H1 (cell line): ENCODE measurements around the gene DGKH. TPM values are rescaled to one million over a fixed set of nuclear protein-coding genes. Genes with fewer than 3 reads are reported as not detected.

Experiments
- CTCF ChIA-PET: fragments of 300-600 bp; sonication (Branson Sonifier 250); formaldehyde crosslinking; loops from one replicate; lab custom pipeline; 2021; ENCODE audit not compliant: partially characterized antibody; lab: Charles Lee
- POLR2A ChIA-PET: fragments of 300-600 bp; sonication (Branson Sonifier 250); formaldehyde crosslinking; loops from one replicate; lab custom pipeline; 2021; ENCODE audit warnings: inconsistent platforms; ENCODE audit not compliant: partially characterized antibody; lab: Charles Lee
- DNase-seq, 2 experiments: peaks; one replicate each; pipeline versions ENCODE4 v3.0.0 to v3.0.0-alpha.2; 2010 to 2022; ENCODE audit warnings: low spot score in 2 of 2, low read depth in 1 of 2, mixed read lengths in 1 of 2
- FAIRE-seq: peaks from 2 replicates; lab custom pipeline; 2011; peaks lifted over from hg19 to GRCh38; lab: Jason Lieb, UNC
- H2AFZ ChIP-seq: 2 replicates; pipeline ENCODE4 v1.8.1; 2012; ENCODE audit warnings: low read length, inconsistent platforms
- H2AK5ac ChIP-seq: 2 replicates; pipeline ENCODE4 v1.6.1; 2013; ENCODE audit warnings: low read depth, low read length
- H2BK120ac ChIP-seq: replicated peaks from 2 replicates; pipeline ENCODE3; 2013; ENCODE audit warnings: low read depth, low read length, inconsistent platforms
- H2BK12ac ChIP-seq: 2 replicates; pipeline ENCODE4 v1.6.1; 2013; ENCODE audit warnings: low read depth, low read length
- H2BK15ac ChIP-seq: 2 replicates; pipeline ENCODE4 v1.6.1; 2013; ENCODE audit warnings: low read length
- H2BK20ac ChIP-seq: 2 replicates; pipeline ENCODE4 v1.6.1; 2013; ENCODE audit warnings: low read length
- H2BK5ac ChIP-seq: 2 replicates; pipeline ENCODE4 v1.6.1; 2013; ENCODE audit warnings: low read depth, low read length
- H3K14ac ChIP-seq: 2 replicates; pipeline ENCODE4 v1.6.1; 2013; ENCODE audit warnings: inconsistent platforms; ENCODE audit not compliant: insufficient read length
- H3K18ac ChIP-seq: 2 replicates; pipeline ENCODE4 v1.6.1; 2013; ENCODE audit warnings: low read length; ENCODE audit errors: extremely low read depth
- H3K23ac ChIP-seq: 2 replicates; pipeline ENCODE4 v1.6.1; 2013; ENCODE audit warnings: inconsistent platforms; ENCODE audit not compliant: insufficient read length
- H3K23me2 ChIP-seq: 2 replicates; pipeline ENCODE4 v1.6.1; 2013; ENCODE audit warnings: low read depth, low read length
- H3K27ac ChIP-seq: 2 replicates; pipeline ENCODE4 v1.6.1; 2011; ENCODE audit warnings: low read depth, low read length, inconsistent platforms
- H3K27me3 ChIP-seq, 4 experiments: replicated peaks in 1 of 4; 1 replicate in 1 of 4; 2 replicates in 3 of 4; pipeline versions ENCODE4 v1.6.1 to v1.8.1; 2011 to 2013; ENCODE audit warnings: low read length in 3 of 4, mild to moderate bottlenecking in 3 of 4, inconsistent platforms in 2 of 4, mixed read lengths in 2 of 4, moderate library complexity in 1 of 4; ENCODE audit not compliant: control insufficient read depth in 3 of 4, insufficient read depth in 3 of 4; ENCODE audit errors: extremely low read depth in 1 of 4
- H3K36me3 ChIP-seq, 4 experiments: 2 replicates each; pipeline versions ENCODE4 v1.6.1 to v1.8.1; 2011 to 2013; ENCODE audit warnings: mild to moderate bottlenecking in 4 of 4, low read length in 3 of 4, moderate library complexity in 2 of 4, control low read depth in 1 of 4, inconsistent platforms in 1 of 4; ENCODE audit not compliant: insufficient read depth in 4 of 4, control insufficient read depth in 2 of 4
- H3K4ac ChIP-seq: replicated peaks from 2 replicates; pipeline ENCODE3; 2013; ENCODE audit warnings: low read length, low read depth, mixed read lengths, inconsistent platforms; ENCODE audit not compliant: insufficient read length
- H3K4me1 ChIP-seq, 4 experiments: replicated peaks in 1 of 4; 1 replicate in 1 of 4; 2 replicates in 3 of 4; pipeline versions ENCODE4 v1.6.1 to v1.8.1; 2011 to 2013; ENCODE audit warnings: low read length in 3 of 4, inconsistent platforms in 2 of 4, mixed read lengths in 1 of 4; ENCODE audit not compliant: insufficient read depth in 4 of 4, control insufficient read depth in 3 of 4
- H3K4me2 ChIP-seq, 2 experiments: 2 replicates each; pipeline versions ENCODE4 v1.6.1 to v1.8.1; 2011 to 2013; ENCODE audit warnings: low read depth in 2 of 2, low read length in 2 of 2, control low read depth in 1 of 2, inconsistent platforms in 1 of 2, mild to moderate bottlenecking in 1 of 2; ENCODE audit not compliant: insufficient read depth in 1 of 2
- H3K4me3 ChIP-seq, 4 experiments: fragments of 200-600, 300-600 bp in 1 of 4; sonication (generic), shearing (Covaris generic), sonication (Bioruptor Twin) in 1 of 4; 2 replicates each; pipeline versions ENCODE4 v1.5.1 to v1.8.1; 2011 to 2016; ENCODE audit warnings: low read length in 4 of 4, low read depth in 3 of 4, control low read depth in 2 of 4, inconsistent platforms in 2 of 4, mild to moderate bottlenecking in 2 of 4, mixed read lengths in 1 of 4, moderate library complexity in 1 of 4; ENCODE audit not compliant: insufficient read depth in 2 of 4; ENCODE audit errors: extremely low read depth in 1 of 4
- H3K56ac ChIP-seq: replicated peaks from 2 replicates; pipeline ENCODE3; 2013; ENCODE audit warnings: low read depth, mild to moderate bottlenecking, mixed read lengths, low read length, inconsistent platforms; ENCODE audit not compliant: insufficient read length
- H3K79me1 ChIP-seq: 2 replicates; pipeline ENCODE4 v1.6.1; 2013; ENCODE audit warnings: low read depth, low read length, control low read depth
- H3K79me2 ChIP-seq, 2 experiments: 2 replicates each; pipeline versions ENCODE4 v1.6.1 to v1.8.1; 2012 to 2013; ENCODE audit warnings: low read length in 2 of 2, mild to moderate bottlenecking in 2 of 2, inconsistent platforms in 1 of 2; ENCODE audit not compliant: insufficient read depth in 2 of 2, control insufficient read depth in 1 of 2
- H3K9ac ChIP-seq, 4 experiments: replicated peaks in 1 of 4; 1 replicate in 1 of 4; 2 replicates in 3 of 4; pipeline versions ENCODE4 v1.6.1 to v1.8.1; 2011 to 2013; ENCODE audit warnings: low read depth in 3 of 4, low read length in 3 of 4, control low read depth in 2 of 4, mild to moderate bottlenecking in 2 of 4, moderate library complexity in 2 of 4, inconsistent platforms in 1 of 4; ENCODE audit errors: extremely low read depth in 1 of 4
- H3K9me3 ChIP-seq, 2 experiments: 2 replicates each; pipeline versions ENCODE4 v1.6.1 to v1.8.1; 2012 to 2013; ENCODE audit warnings: mild to moderate bottlenecking in 2 of 2, moderate library complexity in 2 of 2, control low read depth in 1 of 2, inconsistent platforms in 1 of 2, low read depth in 1 of 2, low read length in 1 of 2, mixed read lengths in 1 of 2; ENCODE audit not compliant: insufficient read depth in 2 of 2
- H4K20me1 ChIP-seq, 2 experiments: replicated peaks in 1 of 2; 2 replicates each; pipeline versions ENCODE3 to v1.8.1; 2011 to 2013; ENCODE audit warnings: inconsistent platforms in 2 of 2, low read length in 2 of 2, mild to moderate bottlenecking in 1 of 2; ENCODE audit not compliant: insufficient read depth in 2 of 2, control insufficient read depth in 1 of 2
- H4K5ac ChIP-seq: 2 replicates; pipeline ENCODE4 v1.6.1; 2013; ENCODE audit warnings: low read length, low read depth, mixed read lengths, inconsistent platforms; ENCODE audit not compliant: insufficient read length
- H4K8ac ChIP-seq: 2 replicates; pipeline ENCODE4 v1.8.0; 2013; ENCODE audit warnings: mild to moderate bottlenecking, moderate library complexity, low read length, inconsistent platforms; ENCODE audit not compliant: insufficient read depth; ENCODE audit errors: extremely low read depth
- H4K91ac ChIP-seq: replicated peaks from 2 replicates; pipeline ENCODE3; 2013; ENCODE audit warnings: low read length, mixed read lengths, inconsistent platforms; ENCODE audit not compliant: insufficient read length
- polyA plus RNA-seq, 7 experiments: library from polyadenylated mRNA; depleted of rRNA in 3 of 7; stranded (reverse) in 5 of 7; unstranded in 2 of 7; fragments of >200 nt in 5 of 7; fragments of 200-250 nt in 2 of 7; gene quantifications; 1 replicate in 5 of 7; 2 replicates in 1 of 7; 4 replicates in 1 of 7; pipeline versions ENCODE4 v1.2.1 to v1.2.3, GENCODE V29; 2011 to 2013; ENCODE audit warnings: missing spikeins in 2 of 7, mixed read lengths in 2 of 7
- total RNA-seq: library from RNA; stranded (reverse); fragmentation: NEBNext Ultra II Directional; extraction: Animal tissue kit (Norgen Biotek cat#: 25700); gene quantifications from 2 replicates; pipeline ENCODE4 v1.2.1, GENCODE V29; 2021
- TF ChIP-seq, protein P1 (sequence below): fragments of 300-600 bp; sonication (generic); IDR thresholded peaks from 2 replicates; pipeline ENCODE4 v1.7.1; 2012; ENCODE audit warnings: low read length, moderate library complexity, mild to moderate bottlenecking, inconsistent platforms; ENCODE audit not compliant: insufficient replicate concordance

DGKH gene
- total and polyA plus RNA-seq, 2 of the 8 experiments (the other 6 are each of a cell fraction or from before 2014, with no cell fraction given), result 2.1 to 7.9 TPM

- H2BK120ac ChIP-seq, result no peak overlapping the region
- H3K4me2 ChIP-seq, result no peak overlapping the region
- no peak overlapping the region for H3K4me3 ChIP-seq
- no peak overlapping the region for H2BK5ac ChIP-seq
- no peak overlapping the region for H4K5ac ChIP-seq
- no peak overlapping the region for H2BK15ac ChIP-seq
- no peak overlapping the region for H4K8ac ChIP-seq
- H3K9ac ChIP-seq, result no peak overlapping the region
- FAIRE-seq (no peak), DNase-seq (no peak)
- no peak overlapping the region for H3K18ac ChIP-seq
- H3K79me2 ChIP-seq, result no peaks in the 10 kb centered on the region
- H3K27ac ChIP-seq, result no peak overlapping the region
- no peak overlapping the region for H2BK20ac ChIP-seq
- H3K56ac ChIP-seq, result no peak overlapping the region
- H3K36me3 ChIP-seq, result peaks cover 0 to 3% (median 2%) of the 10 kb centered on the region in 4 experiments; a peak in 2 of 8 replicates
- H3K79me1 ChIP-seq, result no peaks in the 10 kb centered on the region; the same call in 1 of the 2 replicates
- no peaks in the 10 kb centered on the region for H3K27me3 ChIP-seq
- no peak overlapping the region for H4K91ac ChIP-seq
- ChIA-PET CTCF (interaction anchor here (0.9 to 1.4 kb wide), 3 partner anchors 9 to 47 kb away, joined by 3 to 5 read pairs (median 4); no protein-coding TSS in a partner anchor), POLR2A (no interaction called here)
- H3K23me2 ChIP-seq, result no peaks in the 10 kb centered on the region; the same call in 1 of the 2 replicates
- H4K20me1 ChIP-seq, result no peaks in the 10 kb centered on the region
- no peak overlapping the region for H3K14ac ChIP-seq
- H3K4ac ChIP-seq, result no peak overlapping the region
- H2AFZ ChIP-seq, result no peak overlapping the region
- H2AK5ac ChIP-seq, result no peak overlapping the region
- H3K9me3 ChIP-seq, result no peaks in the 10 kb centered on the region
- no peak overlapping the region for H2BK12ac ChIP-seq
- no peak overlapping the region for H3K23ac ChIP-seq
- no peaks in the 10 kb centered on the region for H3K4me1 ChIP-seq
- TF ChIP-seq, protein P1, sequence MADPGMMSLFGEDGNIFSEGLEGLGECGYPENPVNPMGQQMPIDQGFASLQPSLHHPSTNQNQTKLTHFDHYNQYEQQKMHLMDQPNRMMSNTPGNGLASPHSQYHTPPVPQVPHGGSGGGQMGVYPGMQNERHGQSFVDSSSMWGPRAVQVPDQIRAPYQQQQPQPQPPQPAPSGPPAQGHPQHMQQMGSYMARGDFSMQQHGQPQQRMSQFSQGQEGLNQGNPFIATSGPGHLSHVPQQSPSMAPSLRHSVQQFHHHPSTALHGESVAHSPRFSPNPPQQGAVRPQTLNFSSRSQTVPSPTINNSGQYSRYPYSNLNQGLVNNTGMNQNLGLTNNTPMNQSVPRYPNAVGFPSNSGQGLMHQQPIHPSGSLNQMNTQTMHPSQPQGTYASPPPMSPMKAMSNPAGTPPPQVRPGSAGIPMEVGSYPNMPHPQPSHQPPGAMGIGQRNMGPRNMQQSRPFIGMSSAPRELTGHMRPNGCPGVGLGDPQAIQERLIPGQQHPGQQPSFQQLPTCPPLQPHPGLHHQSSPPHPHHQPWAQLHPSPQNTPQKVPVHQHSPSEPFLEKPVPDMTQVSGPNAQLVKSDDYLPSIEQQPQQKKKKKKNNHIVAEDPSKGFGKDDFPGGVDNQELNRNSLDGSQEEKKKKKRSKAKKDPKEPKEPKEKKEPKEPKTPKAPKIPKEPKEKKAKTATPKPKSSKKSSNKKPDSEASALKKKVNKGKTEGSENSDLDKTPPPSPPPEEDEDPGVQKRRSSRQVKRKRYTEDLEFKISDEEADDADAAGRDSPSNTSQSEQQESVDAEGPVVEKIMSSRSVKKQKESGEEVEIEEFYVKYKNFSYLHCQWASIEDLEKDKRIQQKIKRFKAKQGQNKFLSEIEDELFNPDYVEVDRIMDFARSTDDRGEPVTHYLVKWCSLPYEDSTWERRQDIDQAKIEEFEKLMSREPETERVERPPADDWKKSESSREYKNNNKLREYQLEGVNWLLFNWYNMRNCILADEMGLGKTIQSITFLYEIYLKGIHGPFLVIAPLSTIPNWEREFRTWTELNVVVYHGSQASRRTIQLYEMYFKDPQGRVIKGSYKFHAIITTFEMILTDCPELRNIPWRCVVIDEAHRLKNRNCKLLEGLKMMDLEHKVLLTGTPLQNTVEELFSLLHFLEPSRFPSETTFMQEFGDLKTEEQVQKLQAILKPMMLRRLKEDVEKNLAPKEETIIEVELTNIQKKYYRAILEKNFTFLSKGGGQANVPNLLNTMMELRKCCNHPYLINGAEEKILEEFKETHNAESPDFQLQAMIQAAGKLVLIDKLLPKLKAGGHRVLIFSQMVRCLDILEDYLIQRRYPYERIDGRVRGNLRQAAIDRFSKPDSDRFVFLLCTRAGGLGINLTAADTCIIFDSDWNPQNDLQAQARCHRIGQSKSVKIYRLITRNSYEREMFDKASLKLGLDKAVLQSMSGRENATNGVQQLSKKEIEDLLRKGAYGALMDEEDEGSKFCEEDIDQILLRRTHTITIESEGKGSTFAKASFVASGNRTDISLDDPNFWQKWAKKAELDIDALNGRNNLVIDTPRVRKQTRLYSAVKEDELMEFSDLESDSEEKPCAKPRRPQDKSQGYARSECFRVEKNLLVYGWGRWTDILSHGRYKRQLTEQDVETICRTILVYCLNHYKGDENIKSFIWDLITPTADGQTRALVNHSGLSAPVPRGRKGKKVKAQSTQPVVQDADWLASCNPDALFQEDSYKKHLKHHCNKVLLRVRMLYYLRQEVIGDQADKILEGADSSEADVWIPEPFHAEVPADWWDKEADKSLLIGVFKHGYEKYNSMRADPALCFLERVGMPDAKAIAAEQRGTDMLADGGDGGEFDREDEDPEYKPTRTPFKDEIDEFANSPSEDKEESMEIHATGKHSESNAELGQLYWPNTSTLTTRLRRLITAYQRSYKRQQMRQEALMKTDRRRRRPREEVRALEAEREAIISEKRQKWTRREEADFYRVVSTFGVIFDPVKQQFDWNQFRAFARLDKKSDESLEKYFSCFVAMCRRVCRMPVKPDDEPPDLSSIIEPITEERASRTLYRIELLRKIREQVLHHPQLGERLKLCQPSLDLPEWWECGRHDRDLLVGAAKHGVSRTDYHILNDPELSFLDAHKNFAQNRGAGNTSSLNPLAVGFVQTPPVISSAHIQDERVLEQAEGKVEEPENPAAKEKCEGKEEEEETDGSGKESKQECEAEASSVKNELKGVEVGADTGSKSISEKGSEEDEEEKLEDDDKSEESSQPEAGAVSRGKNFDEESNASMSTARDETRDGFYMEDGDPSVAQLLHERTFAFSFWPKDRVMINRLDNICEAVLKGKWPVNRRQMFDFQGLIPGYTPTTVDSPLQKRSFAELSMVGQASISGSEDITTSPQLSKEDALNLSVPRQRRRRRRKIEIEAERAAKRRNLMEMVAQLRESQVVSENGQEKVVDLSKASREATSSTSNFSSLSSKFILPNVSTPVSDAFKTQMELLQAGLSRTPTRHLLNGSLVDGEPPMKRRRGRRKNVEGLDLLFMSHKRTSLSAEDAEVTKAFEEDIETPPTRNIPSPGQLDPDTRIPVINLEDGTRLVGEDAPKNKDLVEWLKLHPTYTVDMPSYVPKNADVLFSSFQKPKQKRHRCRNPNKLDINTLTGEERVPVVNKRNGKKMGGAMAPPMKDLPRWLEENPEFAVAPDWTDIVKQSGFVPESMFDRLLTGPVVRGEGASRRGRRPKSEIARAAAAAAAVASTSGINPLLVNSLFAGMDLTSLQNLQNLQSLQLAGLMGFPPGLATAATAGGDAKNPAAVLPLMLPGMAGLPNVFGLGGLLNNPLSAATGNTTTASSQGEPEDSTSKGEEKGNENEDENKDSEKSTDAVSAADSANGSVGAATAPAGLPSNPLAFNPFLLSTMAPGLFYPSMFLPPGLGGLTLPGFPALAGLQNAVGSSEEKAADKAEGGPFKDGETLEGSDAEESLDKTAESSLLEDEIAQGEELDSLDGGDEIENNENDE, result no peak
Measured at GRCh38 chr13:42061943-42062342, 13.5 kb downstream of the DGKH start.
